Neural cell (in vitro differentiated cells): ENCODE measurements around the gene NOC2L. TPM values are rescaled to one million over a fixed set of nuclear protein-coding genes. Genes with fewer than 3 reads are reported as not detected.

Experiments used
- H2AFZ ChIP-seq: fragments of 200-600, 300-800 bp; sonication (generic), shearing (Covaris generic); 2 replicates; pipeline ENCODE4 v1.6.0; 2014; ENCODE audit warnings: low read depth, mild to moderate bottlenecking, antibody characterized with exemption, low read length, moderate library complexity
- H3F3A ChIP-seq: fragments of 200-600 bp; shearing (Covaris generic); 2 replicates; pipeline ENCODE4 v1.6.1; 2016; ENCODE audit warnings: mild to moderate bottlenecking, moderate library complexity, mixed read lengths, antibody characterized with exemption, low read length; ENCODE audit not compliant: insufficient read depth, poor library complexity, severe bottlenecking
- H3K27ac ChIP-seq: fragments of 200-600, 300-800 bp; sonication (generic), shearing (Covaris generic); 2 replicates; pipeline ENCODE4 v1.5.1; 2014; ENCODE audit warnings: mild to moderate bottlenecking, low read length, moderate library complexity
- H3K27me3 ChIP-seq: fragments of 300-800, 200-600 bp; sonication (generic), shearing (Covaris generic); 2 replicates; pipeline ENCODE4 v1.6.0; 2014; ENCODE audit warnings: mild to moderate bottlenecking, low read depth, low read length, moderate library complexity; ENCODE audit not compliant: insufficient read depth
- H3K36me3 ChIP-seq: fragments of 300-800, 200-600 bp; sonication (generic), shearing (Covaris generic); 2 replicates; pipeline ENCODE4 v1.5.1; 2014; ENCODE audit warnings: mild to moderate bottlenecking, antibody characterized with exemption, low read length, moderate library complexity; ENCODE audit not compliant: insufficient read depth
- H3K4me2 ChIP-seq: fragments of 300-800, 200-600 bp; sonication (generic), shearing (Covaris generic); 2 replicates; pipeline ENCODE4 v1.6.0; 2014; ENCODE audit warnings: mild to moderate bottlenecking, low read length
- H3K4me3 ChIP-seq: fragments of 300-800, 200-600 bp; sonication (generic), shearing (Covaris generic); 2 replicates; pipeline ENCODE4 v1.5.1; 2014; ENCODE audit warnings: mild to moderate bottlenecking, low read length, moderate library complexity
- H3K79me2 ChIP-seq: fragments of 200-600 bp; shearing (Covaris generic); replicated peaks from 2 replicates; pipeline ENCODE4 v1.6.0; 2014; ENCODE audit warnings: mild to moderate bottlenecking, low read length, moderate library complexity; ENCODE audit not compliant: insufficient read depth
- H3K9ac ChIP-seq: fragments of 300-800, 200-600 bp; sonication (generic), shearing (Covaris generic); 2 replicates; pipeline ENCODE4 v1.6.1; 2016; ENCODE audit warnings: mild to moderate bottlenecking, low read length, mixed read lengths
- H3K9me2 ChIP-seq: fragments of 200-600 bp; shearing (Covaris generic); 2 replicates; pipeline ENCODE4 v1.6.1; 2016; ENCODE audit warnings: mild to moderate bottlenecking, low read length, mixed read lengths; ENCODE audit not compliant: insufficient read depth
- H3K9me3 ChIP-seq: fragments of 200-600, 300-800 bp; sonication (generic), shearing (Covaris generic); 2 replicates; pipeline ENCODE4 v1.6.1; 2016; ENCODE audit warnings: mild to moderate bottlenecking, mixed run types, low read length, moderate library complexity, mixed read lengths
- H4K20me1 ChIP-seq: fragments of 200-600 bp; shearing (Covaris generic); 2 replicates; pipeline ENCODE4 v1.6.1; 2016; ENCODE audit warnings: mild to moderate bottlenecking, mixed run types; ENCODE audit not compliant: insufficient read depth
- CTCF ChIP-seq: fragments of 450-650 bp; IDR thresholded peaks from 2 replicates; pipeline ENCODE4 v1.5.1; 2014; ENCODE audit warnings: antibody characterized with exemption, mild to moderate bottlenecking, moderate library complexity; ENCODE audit not compliant: poor library complexity, severe bottlenecking
- EP300 ChIP-seq: fragments of 450-650 bp; conservative IDR thresholded peaks from 2 replicates; pipeline ENCODE4 v1.6.1; 2014; ENCODE audit warnings: antibody characterized with exemption, mild to moderate bottlenecking, moderate library complexity; ENCODE audit not compliant: poor library complexity, severe bottlenecking
- EZH2 ChIP-seq: fragments of 200-600, 300-800 bp; shearing (Covaris generic), sonication (generic); IDR thresholded peaks from 2 replicates; pipeline ENCODE4 v1.6.1; 2014; ENCODE audit warnings: antibody characterized with exemption, low read length, borderline replicate concordance, mild to moderate bottlenecking; ENCODE audit not compliant: insufficient read depth, poor library complexity, severe bottlenecking
- MXI1 ChIP-seq: fragments of 450-650 bp; conservative IDR thresholded peaks from 2 replicates; pipeline ENCODE4 v1.6.1; 2014; ENCODE audit warnings: antibody characterized with exemption, mild to moderate bottlenecking; ENCODE audit not compliant: poor library complexity, severe bottlenecking
- POLR2AphosphoS5 ChIP-seq: IDR thresholded peaks from 2 replicates; pipeline ENCODE4 v1.6.1; 2012
- RAD21 ChIP-seq: fragments of 450-650 bp; conservative IDR thresholded peaks from 2 replicates; pipeline ENCODE4 v1.6.1; 2014; ENCODE audit warnings: antibody characterized with exemption, mild to moderate bottlenecking, moderate library complexity
- REST ChIP-seq: IDR thresholded peaks from 2 replicates; pipeline ENCODE4 v1.6.1; 2012; ENCODE audit warnings: borderline replicate concordance
- SMC3 ChIP-seq: fragments of 450-650 bp; conservative IDR thresholded peaks from 2 replicates; pipeline ENCODE4 v1.6.1; 2014; ENCODE audit warnings: antibody characterized with exemption, mild to moderate bottlenecking, moderate library complexity; ENCODE audit not compliant: poor library complexity
- TAF1 ChIP-seq: IDR thresholded peaks from 2 replicates; pipeline ENCODE4 v1.6.1; 2012; ENCODE audit warnings: low read depth
- polyA plus RNA-seq: library from polyadenylated mRNA; depleted of rRNA; stranded (reverse); fragments of >200 nt; gene quantifications from 2 replicates; pipeline ENCODE4 v1.2.3, GENCODE V29; 2014

Gene NOC2L
- polyA plus RNA-seq, 1 donor from 2014 or later: 77.2 TPM

GRCh38 chr1:929712-930632 is 29.1 kb downstream of the NOC2L start:
- Histone ChIP-seq H4K20me1 (no peaks in the 10 kb centered on the region), H3K9ac (no peak overlapping the region), H3K79me2 (no peaks in the 10 kb centered on the region), H3F3A (no peaks in the 10 kb centered on the region), H3K27me3 (peaks cover 61% of the 10 kb centered on the region), H3K4me2 (no peak overlapping the region), H3K9me2 (no peaks in the 10 kb centered on the region), H3K27ac (no peak overlapping the region), H3K9me3 (no peaks in the 10 kb centered on the region), H2AFZ (no peak overlapping the region), H3K36me3 (no peaks in the 10 kb centered on the region), H3K4me3 (no peak overlapping the region)
- no peak for TF ChIP-seq REST
- no peak for TF ChIP-seq CTCF
- TF ChIP-seq TAF1: no peak
- TF ChIP-seq EZH2: no peak
- TF ChIP-seq POLR2AphosphoS5: no peak
- TF ChIP-seq MXI1: no peak
- TF ChIP-seq EP300: no peak
- TF ChIP-seq SMC3: no peak
- TF ChIP-seq RAD21: no peak

- Histone ChIP-seq H3K36me3 (no peaks in the 10 kb centered on the region), H3K9me2 (no peaks in the 10 kb centered on the region)
Measured at GRCh38 chr1:928825-929661, 30.0 kb downstream of the NOC2L start.

More at GRCh38 chr1:928825-929661, 30.0 kb downstream of the NOC2L start:
- no peak overlapping the region for H2AFZ ChIP-seq
- no peak overlapping the region for H3K27ac ChIP-seq
- peaks cover 64% of the 10 kb centered on the region for H3K27me3 ChIP-seq
- H3K9me3 ChIP-seq: no peaks in the 10 kb centered on the region
- no peak overlapping the region for H3K9ac ChIP-seq
- no peak overlapping the region for H3K4me3 ChIP-seq
- H3K4me2 ChIP-seq: no peak overlapping the region
- H3K79me2 ChIP-seq: no peaks in the 10 kb centered on the region
- TF ChIP-seq REST: no peak
- TF ChIP-seq CTCF: no peak
- TF ChIP-seq RAD21: no peak
- TF ChIP-seq TAF1: no peak
- TF ChIP-seq SMC3: no peak
- no peak for TF ChIP-seq EZH2
- no peak for TF ChIP-seq EP300
- TF ChIP-seq POLR2AphosphoS5: no peak
- no peak for TF ChIP-seq MXI1
- no peaks in the 10 kb centered on the region for H4K20me1 ChIP-seq
- no peaks in the 10 kb centered on the region for H3F3A ChIP-seq
